Tongue (tissue), 2 donors: ENCODE measurements around the gene SMIM10L1. TPM values are rescaled to one million over a fixed set of nuclear protein-coding genes. Genes with fewer than 3 reads are reported as not detected.

Experiments used
- DNase-seq: peaks from one replicate; pipeline ENCODE4 v3.0.0-alpha.2; 2015
- total RNA-seq: library from RNA; depleted of rRNA; stranded (reverse); fragments of >200 nt; gene quantifications from one replicate; pipeline ENCODE4 v1.2.3, GENCODE V29; 2014

The SMIM10L1 gene
- total RNA-seq, 1 donor from 2014 or later, result 9.3 TPM

- DNase-seq, result no peak
Observed at GRCh38 chr12:11186837-11187236, 15.8 kb downstream of the SMIM10L1 start, which contains the start of gene TAS2R42. TSS of gene TAS2R42 (minus strand) at chr12:11186937. CDS start at chr12:11186937, 0 bp downstream.

- DNase-seq, result no peak
Observed at GRCh38 chr12:11202811-11203210, 31.8 kb downstream of the SMIM10L1 start.

GRCh38 chr12:11204173-11204572 lies 33.2 kb downstream of the SMIM10L1 start:
- DNase-seq, result no peak

GRCh38 chr12:11209113-11209512 lies 38.1 kb downstream of the SMIM10L1 start:
- DNase-seq, result no peak

Other genes starting within 250 kb of the SMIM10L1 start
- 335 TPM for gene PRH2, start 242.0 kb upstream of the SMIM10L1 start, total RNA-seq
- 9.1 TPM for gene TAS2R14, start 231.9 kb upstream of the SMIM10L1 start, total RNA-seq
- 10.7 TPM for gene TAS2R50, start 184.3 kb upstream of the SMIM10L1 start, total RNA-seq
- 8.2 TPM for gene TAS2R20, start 172.9 kb upstream of the SMIM10L1 start, total RNA-seq
- 17.1 TPM for gene TAS2R19, start 148.6 kb upstream of the SMIM10L1 start, total RNA-seq
- 17.7 TPM for gene TAS2R31, start 139.8 kb upstream of the SMIM10L1 start, total RNA-seq
- 8.4 TPM for gene TAS2R46, start 108.9 kb upstream of the SMIM10L1 start, total RNA-seq
- gene TAS2R43, start 78.9 kb upstream of the SMIM10L1 start, total RNA-seq, result 20.5 TPM
- gene TAS2R30, start 36.5 kb upstream of the SMIM10L1 start, total RNA-seq, result 16.9 TPM
- not detected for gene TAS2R42, start 15.7 kb downstream of the SMIM10L1 start, total RNA-seq
- not detected for gene PRB3, start 98.5 kb downstream of the SMIM10L1 start, total RNA-seq
- gene PRB4, start 139.2 kb downstream of the SMIM10L1 start, total RNA-seq, result not detected
- not detected for gene PRB2, start 224.4 kb downstream of the SMIM10L1 start, total RNA-seq